Hair follicle dermal papilla cell (primary cell): ENCODE data around the gene KRTCAP3. TPM values are rescaled to one million over a fixed set of nuclear protein-coding genes. Genes with fewer than 3 reads are reported as not detected.

ENCODE experiments used
- small RNA-seq: library from RNA; depleted of rRNA; stranded (forward); fragments of <200 nt; gene quantifications from one replicate; pipeline ENCODE3, GENCODE V24; 2012
- total RNA-seq: library from RNA; depleted of rRNA; stranded (reverse); fragments of >200 nt; gene quantifications from 2 replicates; pipeline ENCODE4 v1.2.3, GENCODE V29; 2012

Gene KRTCAP3, protein sequence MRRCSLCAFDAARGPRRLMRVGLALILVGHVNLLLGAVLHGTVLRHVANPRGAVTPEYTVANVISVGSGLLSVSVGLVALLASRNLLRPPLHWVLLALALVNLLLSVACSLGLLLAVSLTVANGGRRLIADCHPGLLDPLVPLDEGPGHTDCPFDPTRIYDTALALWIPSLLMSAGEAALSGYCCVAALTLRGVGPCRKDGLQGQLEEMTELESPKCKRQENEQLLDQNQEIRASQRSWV
- total RNA-seq, result 0.32 TPM in 1 of 2 replicates, not detected in the other

DNA sequence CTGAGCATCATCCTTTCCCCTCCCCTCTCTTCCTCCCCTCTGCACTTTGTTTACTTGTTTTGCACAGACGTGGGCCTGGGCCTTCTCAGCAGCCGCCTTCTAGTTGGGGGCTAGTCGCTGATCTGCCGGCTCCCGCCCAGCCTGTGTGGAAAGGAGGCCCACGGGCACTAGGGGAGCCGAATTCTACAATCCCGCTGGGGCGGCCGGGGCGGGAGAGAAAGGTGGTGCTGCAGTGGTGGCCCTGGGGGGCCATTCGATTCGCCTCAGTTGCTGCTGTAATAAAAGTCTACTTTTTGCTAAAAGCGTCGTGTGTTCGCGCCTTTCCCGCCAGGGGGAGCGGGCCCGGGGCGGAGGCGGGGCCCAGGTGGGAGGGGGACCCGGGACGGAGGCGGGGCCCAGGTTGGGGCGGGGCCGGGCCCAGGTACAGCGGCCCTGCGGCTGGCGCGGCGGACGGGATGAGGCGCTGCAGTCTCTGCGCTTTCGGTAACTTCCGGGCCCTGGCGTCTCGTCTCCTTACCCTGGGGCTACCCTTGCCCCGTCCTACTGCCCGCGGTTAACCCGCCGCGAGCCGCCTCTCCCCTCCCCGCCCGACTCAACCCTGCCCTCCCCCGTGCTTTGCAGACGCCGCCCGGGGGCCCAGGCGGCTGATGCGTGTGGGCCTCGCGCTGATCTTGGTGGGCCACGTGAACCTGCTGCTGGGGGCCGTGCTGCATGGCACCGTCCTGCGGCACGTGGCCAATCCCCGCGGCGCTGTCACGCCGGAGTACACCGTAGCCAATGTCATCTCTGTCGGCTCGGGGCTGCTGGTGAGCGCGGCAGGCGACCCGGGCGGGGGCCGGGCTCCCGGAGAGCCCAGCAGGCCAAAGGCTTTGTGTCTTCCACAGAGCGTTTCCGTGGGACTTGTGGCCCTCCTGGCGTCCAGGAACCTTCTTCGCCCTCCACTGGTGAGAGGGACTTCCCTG lies at the start of gene KRTCAP3:
Gene KRTCAP3 (plus strand): TSS at position 424 of the 962 bp plus-strand sequence. CDS start 32 bp downstream, at position 456.

DNA sequence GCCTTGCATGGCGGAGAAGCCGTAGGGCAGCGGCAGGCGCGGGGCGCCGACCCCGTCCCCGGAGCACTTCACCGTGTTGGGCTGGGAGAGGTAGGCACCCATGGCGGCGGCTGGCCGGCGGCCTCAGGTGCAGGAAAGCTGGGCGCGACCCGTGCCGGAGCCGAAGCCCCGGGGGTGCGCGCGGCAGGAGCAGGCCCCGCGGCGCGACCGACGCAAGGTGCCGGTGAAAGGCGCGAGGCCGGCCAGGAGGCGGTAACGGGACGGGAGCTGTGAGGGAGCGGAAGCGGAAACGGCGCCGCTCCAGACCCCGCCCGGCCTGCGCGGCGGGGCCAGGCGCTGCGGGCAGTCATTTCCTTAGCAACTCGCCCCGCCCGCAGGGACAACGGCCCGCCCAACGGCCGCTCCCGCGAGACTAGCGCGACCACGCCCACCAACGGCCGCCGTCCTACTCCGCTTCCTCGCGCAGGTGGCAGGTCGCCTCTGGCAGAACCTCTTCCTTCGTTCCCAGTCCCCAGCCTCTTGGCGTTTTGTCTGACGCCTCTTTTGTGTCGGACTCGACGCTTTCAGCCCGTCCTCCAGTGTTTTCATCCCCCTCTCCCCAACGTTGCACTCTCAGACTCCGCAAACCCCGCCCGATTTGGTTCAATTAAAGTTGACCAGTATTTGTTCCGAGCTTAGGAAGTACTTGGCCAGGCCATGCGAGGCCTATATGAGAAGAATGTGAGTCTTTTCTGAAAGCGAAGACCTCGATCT lies 32.7 kb upstream of the KRTCAP3 start, which contains the start of gene PPM1G:
Gene PPM1G (minus strand): TSS at position 271 of the 753 bp plus-strand sequence. CDS start 169 bp downstream, at position 102.

DNA sequence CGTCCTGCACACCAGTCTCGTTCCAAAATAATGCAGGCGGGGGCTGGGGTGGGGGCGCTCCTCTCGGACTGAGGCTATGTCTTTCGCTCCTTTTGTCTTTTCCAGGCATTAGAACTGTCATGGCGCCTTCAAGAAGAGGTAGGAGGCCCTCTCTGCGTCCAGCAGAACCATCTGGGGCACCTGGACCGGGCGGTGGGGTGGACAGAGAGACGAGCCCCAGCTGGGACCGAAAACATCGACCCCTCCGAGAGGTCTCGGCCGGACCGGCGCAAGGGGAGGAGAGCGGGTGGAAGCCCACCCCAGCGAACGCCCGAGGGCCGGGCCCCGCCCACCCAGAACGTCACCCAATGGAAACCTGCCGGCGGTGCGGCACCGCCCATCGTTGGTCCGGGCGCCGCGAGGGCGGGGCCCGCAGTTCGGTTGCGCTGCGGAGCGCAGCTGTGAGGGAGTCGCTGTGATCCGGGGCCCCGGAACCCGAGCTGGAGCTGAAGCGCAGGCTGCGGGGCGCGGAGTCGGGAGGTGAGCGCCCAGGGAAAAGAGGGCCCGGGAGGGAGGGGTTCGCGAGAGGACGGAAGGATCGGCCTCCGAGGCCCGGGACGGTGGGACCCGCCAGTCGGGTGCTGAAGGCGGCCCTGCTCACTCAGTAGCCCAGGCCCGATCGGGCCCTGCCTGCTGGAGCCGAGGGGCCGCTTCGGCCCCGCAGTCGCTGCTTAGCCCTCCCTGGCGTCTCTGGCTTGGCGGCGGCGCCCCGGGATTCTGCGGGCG lies 13.8 kb upstream of the KRTCAP3 start, which contains the start of gene NRBP1:
Gene NRBP1 (plus strand): TSS at position 419 of the 765 bp plus-strand sequence. CDS start 4,643 bp downstream, outside the sequence.

DNA sequence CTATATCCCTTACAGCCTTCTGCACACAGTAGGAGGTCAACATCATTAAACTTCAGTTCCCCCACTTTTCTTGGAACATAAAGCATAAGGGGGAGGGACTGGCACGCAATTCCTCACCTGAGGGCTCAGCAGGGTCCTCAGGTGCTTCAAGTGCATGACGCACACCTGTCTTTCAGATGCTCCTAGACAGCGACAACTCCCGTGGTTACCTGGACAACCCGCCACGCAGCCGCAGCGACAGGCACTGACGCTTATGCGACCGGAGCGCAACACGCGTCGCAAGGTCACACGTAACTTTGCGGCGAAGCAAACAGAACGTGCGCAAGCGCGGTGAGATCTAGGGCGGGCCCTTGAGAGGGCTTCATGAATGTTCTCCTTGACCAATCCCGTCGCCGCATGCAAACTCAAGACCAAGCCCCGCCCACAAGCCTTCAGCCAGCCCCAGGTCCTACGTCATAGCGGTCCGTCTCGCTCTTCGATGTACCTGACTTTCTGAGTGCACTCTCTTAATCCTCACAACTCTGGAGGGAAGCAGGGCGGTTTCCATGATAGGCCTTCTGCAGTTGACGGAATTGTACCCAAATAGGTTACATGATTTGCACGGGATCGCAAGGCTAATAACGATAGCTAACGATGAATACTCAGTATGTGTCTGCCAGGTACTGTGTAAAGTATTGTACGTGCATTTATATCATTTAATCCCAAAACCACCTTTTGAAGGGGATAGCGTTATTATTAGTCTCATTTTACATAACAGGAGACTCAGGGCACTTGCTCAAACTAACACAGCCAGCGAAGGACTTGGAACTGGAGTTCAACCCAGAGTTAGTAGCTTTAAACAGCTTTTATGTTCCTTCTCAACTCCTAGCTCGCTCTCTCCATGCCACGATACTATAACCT lies 47.6 kb downstream of the KRTCAP3 start, which contains the start of gene IFT172:
Gene IFT172 (minus strand): TSS at position 246 of the 900 bp plus-strand sequence. CDS start 90 bp downstream, at position 156.

Small RNA genes within 50 kb of the gene (small RNA-seq; reads per million reads assigned to genes)
- gene RNU6-986P, result not detected

Other genes with a start within 250 kb of the KRTCAP3 start
- 153 TPM in 2 replicates for gene ATRAID, start 230.3 kb upstream of the KRTCAP3 start, total RNA-seq
- gene SLC5A6, start 230.1 kb upstream of the KRTCAP3 start, total RNA-seq, result 17.0 and 19.8 TPM in 2 replicates
- gene CAD, start 225.0 kb upstream of the KRTCAP3 start, total RNA-seq, result 33.2 and 44.8 TPM in 2 replicates
- not detected in 2 replicates for gene SLC30A3, start 179.3 kb upstream of the KRTCAP3 start, total RNA-seq
- not detected in 2 replicates for gene DNAJC5G, start 166.9 kb upstream of the KRTCAP3 start, total RNA-seq
- gene TRIM54, start 160.0 kb upstream of the KRTCAP3 start, total RNA-seq, result not detected in 2 replicates
- 0.81 and 0.85 TPM in 2 replicates for gene UCN, start 133.9 kb upstream of the KRTCAP3 start, total RNA-seq
- 75.6 and 80.8 TPM in 2 replicates for gene MPV17, start 119.3 kb upstream of the KRTCAP3 start, total RNA-seq
- gene GTF3C2, start 85.6 kb upstream of the KRTCAP3 start, total RNA-seq, result 29.7 and 32.4 TPM in 2 replicates
- 27.8 and 29.9 TPM in 2 replicates for gene EIF2B4, start 72.0 kb upstream of the KRTCAP3 start, total RNA-seq
- gene SNX17, start 71.8 kb upstream of the KRTCAP3 start, total RNA-seq, result 161 and 169 TPM in 2 replicates
- gene ZNF513, start 61.6 kb upstream of the KRTCAP3 start, total RNA-seq, result 11.8 and 14.1 TPM in 2 replicates
- gene PPM1G, start 32.8 kb upstream of the KRTCAP3 start, total RNA-seq, result 47.4 and 47.6 TPM in 2 replicates
- gene NRBP1, start 13.8 kb upstream of the KRTCAP3 start, total RNA-seq, result 119 and 130 TPM in 2 replicates
- 21.6 and 32.0 TPM in 2 replicates for gene IFT172, start 47.4 kb downstream of the KRTCAP3 start, total RNA-seq
- 13.1 and 17.1 TPM in 2 replicates for gene FNDC4, start 52.8 kb downstream of the KRTCAP3 start, total RNA-seq
- 0.32 and 0.36 TPM in 2 replicates for gene GCKR, start 54.5 kb downstream of the KRTCAP3 start, total RNA-seq
- gene ZNF512, start 140.7 kb downstream of the KRTCAP3 start, total RNA-seq, result 34.4 and 38.7 TPM in 2 replicates
- gene CCDC121, start 186.6 kb downstream of the KRTCAP3 start, total RNA-seq, result 0.81 and 0.85 TPM in 2 replicates
- gene GPN1, start 186.7 kb downstream of the KRTCAP3 start, total RNA-seq, result 26.1 and 27.6 TPM in 2 replicates
- gene SUPT7L, start 221.2 kb downstream of the KRTCAP3 start, total RNA-seq, result 28.5 and 43.3 TPM in 2 replicates
- gene SLC4A1AP, start 221.5 kb downstream of the KRTCAP3 start, total RNA-seq, result 25.6 and 26.0 TPM in 2 replicates